ENCODE results near the gene C16orf96.
"Not testable (repeated sequence)": the region's sequence is repeated elsewhere in the genome, so short reads cannot be mapped to it uniquely, and the experiment has no call there.

The C16orf96 gene

DNA sequence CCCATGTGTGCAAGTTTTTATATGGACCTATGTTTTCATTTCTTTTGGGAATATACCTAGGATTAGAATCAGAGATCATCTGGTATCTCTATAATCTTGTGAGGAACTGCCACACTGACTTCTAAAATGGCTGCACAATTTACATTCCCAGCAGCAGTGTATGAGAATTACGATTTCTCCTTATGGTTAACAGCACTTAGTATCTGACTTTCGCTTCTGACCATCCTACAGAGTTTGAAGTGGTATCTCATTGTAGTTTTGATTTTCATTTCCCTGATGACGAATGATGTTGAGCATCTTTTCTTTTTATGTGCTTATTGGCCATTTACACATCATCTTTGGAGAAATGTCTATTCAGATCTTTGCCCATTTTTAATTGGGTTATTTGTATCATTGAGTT lies 10.0 kb downstream of the C16orf96 start:
- no peak for DNase-seq

DNA sequence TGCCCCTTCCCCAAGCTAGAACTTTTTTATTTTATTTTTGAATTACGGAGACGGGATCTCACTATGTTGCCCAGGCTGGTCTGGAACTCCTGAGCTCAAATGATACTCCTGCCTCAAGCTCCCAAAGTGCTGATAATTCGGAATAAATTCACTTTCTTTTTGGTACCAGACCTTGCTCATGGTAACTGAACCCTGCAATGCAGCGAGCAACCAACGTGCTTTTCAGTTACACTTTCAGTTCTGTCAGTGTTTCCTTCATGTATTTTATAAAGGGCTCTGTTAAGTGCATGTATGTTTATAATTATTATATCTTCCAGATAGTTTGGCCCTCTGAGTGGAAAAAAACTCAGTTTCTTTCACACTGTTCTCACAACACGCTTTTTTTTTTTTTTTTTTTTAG lies 13.9 kb downstream of the C16orf96 start:
- no peak for DNase-seq

DNA sequence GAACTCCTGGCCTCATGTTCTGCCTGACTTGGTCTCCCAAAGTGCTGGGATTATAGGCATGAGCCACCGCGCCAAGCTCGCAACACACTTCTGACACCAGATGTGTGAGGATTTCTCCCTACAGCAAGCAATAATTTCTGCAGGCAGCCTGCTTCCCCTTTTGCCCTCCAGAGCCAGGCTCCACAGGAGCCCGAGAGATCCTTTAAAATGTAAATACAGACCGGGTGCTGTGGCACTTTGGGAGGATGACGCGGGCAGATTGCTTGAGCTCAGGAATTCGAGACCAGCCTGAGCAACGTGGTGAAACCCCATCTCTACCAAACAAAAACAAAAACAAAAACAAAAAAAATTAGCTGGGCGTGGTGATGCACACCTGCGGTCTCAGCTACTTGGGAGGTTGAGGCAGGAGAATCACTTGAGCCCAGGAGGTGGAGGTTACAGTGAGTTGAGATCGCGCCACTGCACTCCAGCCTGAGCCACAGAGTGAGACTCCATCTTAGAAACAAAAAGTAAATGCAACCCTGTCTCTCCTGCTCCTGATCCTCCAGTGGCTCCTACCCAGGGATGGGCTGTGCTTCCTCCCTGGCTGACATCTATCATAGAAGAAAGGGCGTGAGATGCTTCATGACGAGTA lies 14.7 kb downstream of the C16orf96 start:
- no peak for DNase-seq

DNA sequence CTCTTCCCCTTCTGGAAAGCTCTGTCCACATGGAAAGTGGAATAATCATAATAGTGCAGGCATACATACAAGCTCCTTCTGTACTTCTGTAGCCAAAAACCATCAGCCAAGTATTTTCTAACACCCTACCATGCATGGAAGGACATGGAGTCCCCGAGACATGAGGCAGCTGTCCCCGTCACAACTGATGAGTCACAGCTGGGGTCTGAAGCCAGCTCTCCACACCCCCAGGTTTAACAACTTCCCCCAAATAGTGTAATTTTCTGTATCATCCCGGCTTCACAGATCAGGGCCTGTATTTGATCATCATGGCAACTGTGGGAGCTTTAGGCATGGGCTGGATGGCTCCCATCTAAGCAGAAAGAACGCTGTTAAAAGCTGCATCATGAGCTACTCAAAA lies 16.6 kb downstream of the C16orf96 start:
- DNase-seq = no peak

DNA sequence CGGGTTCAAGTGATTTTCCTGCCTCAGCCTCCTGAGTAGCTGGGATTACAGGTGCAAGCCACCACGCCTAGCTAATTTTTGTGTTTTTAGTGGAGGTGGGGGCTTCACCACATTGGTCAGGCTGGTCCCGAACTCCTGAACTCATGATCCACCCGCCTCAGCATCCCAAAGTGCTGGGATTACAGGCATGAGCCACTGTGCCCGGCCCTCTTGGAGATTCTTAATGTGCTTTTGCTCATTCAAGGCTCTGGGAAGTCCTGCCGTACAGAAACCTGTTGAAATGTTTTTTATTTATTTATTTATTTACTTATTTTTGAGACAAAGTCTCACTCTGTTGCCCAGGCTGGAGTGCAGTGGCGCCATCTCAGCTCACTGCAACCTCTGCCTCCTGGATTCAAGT lies 17.8 kb downstream of the C16orf96 start:
- DNase-seq = not testable (repeated sequence)

DNA sequence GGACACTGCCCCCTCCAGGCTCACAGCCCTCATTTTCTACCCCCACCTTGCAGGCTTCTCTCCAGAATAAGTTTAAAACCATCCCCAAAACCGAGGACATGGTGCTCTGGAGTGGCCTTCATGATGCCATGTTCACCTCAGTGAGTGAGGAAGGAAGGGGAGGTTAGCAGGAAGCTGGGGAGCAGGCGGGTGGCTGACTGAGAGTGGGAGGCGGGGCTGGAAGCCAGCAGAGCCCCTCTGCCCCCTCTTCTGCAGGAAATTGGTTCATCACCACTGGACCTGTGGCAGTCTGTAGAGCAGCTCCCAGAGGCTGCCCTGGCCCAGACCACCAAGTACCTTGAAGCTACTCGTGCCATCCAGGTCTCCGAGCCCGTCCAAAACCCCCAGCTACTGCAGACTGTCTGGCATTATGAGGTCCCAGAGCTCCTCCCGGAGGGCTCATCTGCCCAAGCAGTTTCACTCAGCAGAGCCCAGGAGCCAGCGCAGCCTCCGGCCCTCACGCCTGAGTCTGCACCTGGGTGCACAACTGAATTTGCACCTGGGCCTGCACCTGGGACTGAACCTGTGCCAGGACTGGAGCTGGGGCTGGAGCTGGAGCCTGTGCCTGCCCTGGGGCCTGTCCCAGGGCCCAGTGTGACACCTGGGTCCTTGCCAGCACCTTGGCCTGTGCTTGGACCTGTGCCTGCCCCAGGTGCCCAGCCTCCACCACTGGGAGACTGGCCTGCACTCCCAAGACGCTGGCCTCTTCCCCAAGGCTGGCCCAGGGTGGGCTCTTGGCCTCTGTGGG lies 19.0 kb downstream of the C16orf96 start:
- no peak for DNase-seq

DNA sequence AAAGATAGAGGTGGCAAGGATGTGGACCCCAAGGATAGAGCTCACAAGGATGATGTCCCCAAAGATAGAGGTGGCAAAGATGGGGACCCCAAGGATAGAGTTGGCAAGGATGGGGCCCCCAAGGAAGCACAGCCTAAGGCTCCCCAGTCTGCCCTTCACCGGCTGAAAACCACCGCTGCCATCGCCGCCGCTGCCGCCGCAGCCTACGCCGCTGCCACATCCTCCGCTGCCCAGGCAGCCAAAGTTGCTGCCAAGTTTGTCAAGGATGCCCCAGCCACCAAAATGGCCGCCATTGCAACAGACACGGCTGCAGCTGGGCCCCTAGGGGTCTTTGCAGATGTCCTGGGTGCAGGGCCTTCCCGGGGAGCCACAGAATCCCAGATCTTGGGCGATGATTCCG lies 19.9 kb downstream of the C16orf96 start:
- DNase-seq = no peak

DNA sequence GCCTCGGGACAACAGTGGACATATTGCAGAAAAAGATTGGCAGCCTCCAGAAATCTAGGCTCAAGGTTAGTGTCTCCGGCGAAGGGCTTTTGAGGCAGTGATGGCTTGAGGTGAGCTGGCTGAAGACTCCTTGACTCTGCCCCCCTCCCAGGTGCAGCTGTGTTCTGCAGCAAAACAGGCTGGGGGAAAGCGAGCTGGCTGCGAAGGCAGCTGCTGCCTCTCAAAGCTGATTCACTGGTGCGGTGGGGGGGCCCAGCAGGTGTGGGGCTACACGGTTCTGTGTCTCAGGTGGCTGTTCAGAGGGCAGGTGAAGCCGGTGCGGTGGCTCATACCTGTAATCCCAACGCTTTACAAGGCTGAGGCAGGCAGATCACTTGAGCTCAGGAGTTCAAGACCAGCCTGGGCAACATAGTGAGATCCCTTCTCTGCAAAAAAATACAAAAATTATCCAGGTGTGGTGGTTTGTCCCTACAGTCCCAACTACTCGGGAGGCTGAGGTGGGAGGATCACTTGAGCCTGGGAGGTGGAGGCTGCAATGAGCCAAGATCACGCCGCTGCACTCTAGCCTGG lies 22.9 kb downstream of the C16orf96 start:
- DNase-seq = no peak

DNA sequence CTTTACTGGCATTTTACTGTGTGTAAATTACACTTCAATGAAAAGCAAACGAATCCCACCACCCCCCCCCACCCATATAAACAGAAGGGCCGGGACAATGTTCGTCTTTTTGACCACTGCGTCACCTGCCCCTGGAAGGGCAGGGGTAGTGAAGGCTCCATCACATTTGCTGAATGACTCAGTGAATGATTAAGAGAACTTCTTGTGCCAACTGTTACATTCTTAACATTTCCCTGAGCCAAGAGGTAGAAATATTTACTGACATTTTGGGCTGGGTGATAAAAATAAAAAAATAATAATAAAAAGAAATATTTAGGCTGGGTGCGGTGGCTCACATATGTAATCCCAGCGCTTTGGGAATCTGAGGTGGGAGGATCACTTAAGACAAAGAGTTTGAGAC lies 24.1 kb downstream of the C16orf96 start:
- DNase-seq = no peak

DNA sequence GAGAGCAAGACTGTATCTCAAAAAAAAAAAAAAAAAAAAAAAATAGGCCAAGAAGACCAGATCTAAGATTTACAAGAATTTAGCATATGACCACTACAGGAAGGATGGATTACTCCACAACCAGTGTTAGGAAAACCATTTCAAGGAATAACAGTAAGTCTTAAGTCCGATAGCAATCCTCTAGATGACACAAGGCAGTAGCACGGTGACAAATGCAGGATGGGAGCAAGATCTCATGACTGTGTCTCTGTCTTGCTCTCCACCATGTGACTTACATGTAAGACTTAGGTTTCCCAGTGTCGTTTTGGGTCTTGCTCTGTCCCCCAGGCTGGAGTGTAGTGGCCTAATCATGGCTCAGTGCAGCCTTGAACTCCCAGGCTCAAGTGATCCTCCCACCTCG lies 27.8 kb downstream of the C16orf96 start:
- no peak for DNase-seq

DNA sequence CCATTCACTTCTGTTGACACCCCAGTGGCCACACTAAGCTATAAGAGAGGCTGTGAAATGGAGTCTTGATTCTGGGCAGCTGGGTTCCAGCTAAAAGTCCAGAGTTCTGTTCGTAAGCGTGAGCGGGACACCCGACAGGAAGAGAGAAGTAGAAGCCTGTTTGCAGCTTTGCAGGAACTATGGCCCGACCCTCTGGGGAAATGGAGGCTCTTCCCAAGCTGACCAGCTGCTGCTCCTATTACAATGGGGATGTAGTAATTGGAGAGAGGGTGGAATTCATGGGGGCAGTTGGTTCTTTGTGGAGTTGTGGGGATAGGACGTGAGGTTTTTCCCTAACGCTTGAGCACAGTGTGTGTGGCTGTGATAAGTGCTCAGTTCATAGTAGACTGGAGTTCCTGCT lies 30.2 kb downstream of the C16orf96 start:
- no peak for DNase-seq

DNA sequence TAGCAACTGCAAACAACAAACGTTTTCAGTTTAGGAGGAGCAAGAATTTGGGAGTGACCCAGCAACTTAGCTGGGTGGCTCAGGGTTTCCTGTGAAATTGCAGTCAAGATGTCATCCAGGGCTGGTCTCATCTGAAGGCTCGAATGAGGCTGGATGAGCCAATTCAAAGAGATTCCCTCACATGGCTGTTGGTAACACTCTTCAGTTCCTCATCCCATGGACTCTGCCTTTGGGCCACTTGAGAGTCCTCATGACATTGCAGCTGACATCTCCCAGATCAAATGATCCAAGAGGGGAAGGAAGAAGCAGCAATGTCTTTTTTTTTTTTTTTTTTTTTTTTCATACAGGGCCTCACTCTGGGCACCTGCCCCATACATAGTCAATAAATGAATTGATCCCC lies 32.2 kb downstream of the C16orf96 start:
- DNase-seq = no peak

DNA sequence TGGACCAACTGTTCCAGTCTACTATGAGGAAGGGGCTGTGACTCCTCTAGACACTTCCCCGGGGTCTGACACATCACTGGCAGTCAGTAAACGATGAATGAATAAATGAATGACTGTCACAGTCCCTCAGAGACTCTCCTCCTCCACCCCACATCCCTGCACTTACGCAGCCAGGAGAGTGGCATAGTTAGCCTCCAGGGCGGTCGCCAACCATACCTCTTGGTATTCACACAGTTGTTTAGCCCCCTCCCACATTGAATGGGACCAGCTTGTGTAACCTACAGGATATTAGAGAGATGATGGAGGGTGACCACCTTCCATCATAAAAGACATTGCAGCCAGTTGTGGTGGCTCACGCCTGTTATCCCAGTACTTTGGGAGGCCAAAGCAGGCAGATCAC lies 32.8 kb downstream of the C16orf96 start:
- DNase-seq = no peak

DNA sequence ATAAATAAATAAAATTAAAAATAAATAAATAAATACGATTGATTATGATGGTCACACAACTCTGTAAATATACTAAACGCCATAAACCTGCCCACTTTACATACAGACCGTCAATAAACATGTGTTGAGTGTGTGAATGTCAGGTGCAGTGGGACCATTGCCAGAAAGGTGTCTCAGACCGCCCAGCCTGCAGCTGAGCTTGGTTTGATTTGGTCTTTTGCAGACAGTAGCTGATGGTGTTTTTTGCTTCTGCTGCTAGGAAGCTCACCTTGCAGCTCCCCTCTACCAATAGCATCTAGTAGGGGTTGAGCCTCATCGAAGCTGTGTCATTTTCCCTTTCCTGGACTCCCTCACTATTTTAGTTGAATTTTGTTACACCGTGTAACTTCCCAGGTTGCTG lies 35.1 kb downstream of the C16orf96 start:
- no peak for DNase-seq

DNA sequence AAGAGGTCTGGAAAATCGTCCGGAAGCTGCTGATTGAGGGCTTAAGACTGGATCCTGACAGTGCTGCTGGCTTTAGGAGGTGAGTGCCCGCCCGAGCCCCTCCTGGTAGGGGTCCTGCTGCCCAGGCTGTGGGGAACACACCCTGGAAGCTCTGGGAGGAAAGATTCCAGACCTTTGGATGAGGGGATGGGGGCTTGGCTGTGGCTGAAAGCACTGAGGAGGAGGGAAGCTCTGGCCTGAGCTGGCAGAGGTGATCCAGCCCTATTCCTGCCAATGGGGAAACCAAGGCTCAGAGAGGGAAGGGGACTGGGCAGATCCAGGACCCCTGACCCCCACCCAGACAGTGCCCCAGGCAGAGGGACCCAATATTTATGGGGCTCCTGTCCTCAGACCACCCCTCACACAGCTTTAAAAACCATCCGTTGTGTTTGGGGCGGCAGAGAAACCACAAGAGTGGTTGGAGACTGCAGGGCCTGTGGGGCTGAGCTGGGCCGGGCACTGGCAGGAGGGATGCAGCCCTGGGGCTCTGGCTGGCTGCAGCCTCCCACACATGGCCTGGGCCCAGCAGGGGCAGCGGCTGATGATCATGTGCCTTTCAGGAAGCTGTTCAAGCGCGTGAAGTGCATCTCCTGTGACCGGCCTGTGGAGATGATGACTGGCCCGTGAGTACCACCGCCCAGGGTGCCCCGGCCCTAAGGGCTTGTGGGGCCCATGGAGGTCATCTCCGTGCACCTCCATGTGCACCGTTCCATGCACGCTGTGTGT lies 35.7 kb downstream of the C16orf96 start:
- no peak for DNase-seq

DNA sequence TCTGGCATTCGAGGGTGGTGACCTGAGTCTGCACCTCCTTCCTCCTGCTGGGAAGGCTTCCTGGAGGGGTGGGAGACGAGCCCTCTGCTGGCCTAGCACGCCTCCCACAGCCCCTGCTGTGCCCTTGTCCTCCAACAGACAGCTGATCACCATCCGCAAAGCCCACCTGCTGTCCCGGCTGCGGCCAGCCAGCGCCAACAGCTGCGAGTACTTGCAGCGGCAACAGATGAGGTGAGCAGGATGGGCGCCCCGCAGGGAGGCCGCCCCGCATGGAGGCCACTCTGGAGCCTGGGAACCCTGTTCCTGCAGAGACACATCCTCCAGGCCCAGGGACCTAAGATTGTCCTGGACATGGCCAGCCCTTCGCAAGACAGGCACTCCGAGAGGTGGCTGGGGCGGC lies 36.9 kb downstream of the C16orf96 start:
- DNase-seq = no peak

DNA sequence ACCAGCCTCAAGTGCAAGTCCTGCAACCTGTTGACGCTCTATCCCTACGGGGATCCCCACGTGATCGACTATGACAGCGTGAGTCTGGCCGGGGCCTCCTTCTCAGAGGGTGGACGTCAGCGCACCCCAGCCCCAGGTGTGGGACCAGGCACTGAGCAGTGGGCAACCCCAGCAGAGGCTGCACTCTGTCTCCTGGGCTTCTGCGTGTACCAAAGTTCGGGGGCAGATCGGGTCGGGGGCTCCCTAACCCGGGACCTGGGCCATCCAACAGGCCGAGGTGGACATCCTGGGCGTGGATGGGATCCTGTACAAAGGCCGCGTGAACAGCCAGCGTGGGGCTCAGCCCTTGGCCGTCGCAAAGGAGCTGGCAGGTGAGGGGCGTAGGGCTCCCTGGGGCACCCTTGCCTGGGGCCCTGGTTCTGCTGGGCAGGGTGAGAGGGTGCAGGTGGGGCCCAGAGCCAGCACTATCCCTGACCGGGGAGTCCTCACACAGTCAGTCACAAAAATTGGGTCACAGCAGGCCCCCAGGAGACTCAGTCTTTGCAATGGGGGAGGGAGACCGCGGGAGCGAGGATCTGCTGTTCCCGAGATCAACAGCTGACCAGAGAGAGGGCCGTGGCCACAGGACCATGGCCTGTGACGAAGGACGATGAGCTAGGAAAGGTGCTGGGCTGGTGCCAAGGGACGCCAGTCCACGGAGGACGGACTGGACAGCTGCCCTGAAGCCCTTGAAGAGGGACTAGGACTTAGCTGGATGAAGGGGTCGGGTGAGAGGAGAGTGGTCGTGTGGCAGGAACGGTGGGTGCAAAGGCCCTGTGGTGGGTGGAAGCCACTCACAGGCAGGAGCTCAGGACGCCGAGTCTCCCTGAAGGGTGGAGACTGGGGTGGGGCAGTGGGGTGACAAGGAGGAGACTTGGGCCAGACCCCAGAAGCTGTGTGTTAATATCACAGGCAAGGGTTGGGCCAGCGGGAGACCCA lies 38.6 kb downstream of the C16orf96 start:
- no peak for DNase-seq

DNA sequence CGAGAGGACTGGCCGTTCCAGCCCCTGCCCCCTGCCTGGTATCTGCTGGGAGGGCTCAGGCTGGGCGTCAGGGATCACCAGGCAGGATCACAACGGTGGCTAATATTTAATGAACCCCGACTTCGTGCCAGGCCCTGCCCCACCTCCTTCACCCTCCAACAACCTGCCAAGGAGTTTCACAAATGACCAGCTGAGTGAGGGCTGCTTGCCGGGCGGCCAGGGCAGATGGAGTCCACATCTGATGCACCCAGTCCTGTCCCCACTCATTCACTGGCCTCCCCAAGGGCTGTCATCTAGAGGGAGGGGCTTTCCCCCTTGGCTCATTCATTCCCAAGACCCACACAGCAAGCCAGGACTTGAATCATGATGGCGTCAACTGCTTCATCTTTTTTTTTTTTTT lies 41.0 kb downstream of the C16orf96 start:
- DNase-seq = no peak

DNA sequence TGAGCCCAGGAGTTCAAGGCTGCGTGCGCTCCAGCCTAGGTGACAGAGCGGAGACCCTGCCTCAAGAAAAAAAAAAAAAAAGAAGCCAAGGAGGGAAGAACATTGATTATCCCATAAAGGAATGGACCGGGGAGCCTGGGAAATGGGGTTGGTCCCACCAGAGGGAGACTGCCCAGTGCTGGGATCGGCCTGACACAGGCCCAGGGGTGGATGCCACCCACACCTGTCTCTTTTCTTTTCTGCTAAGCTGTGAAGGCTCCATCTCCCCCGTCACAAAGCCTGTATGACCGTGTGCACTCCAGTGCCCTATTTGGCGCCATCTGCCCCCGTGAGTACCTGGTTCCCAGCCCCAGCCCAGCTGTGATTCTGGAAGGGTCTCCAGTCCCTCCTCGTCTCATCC lies 42.9 kb downstream of the C16orf96 start:
- no peak for DNase-seq

DNA sequence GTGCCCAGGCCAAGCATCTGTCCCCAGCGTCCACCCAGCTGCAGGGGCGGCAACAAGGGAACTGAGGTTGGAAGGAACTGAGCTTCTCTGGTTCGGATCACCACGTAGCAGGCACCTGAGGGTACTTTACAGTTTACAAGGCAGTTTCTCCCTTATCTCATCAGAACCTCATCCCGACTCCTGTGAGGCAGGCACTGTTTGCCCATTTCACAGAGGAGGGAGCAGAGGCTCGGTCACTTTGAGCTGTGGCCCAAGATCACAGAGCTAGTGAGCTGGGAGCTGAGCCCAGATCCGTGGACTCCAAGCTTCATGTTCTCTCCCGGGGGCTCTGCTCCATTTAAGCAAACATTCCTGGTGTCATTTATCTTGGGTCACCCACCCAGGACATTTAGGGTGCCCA lies 43.4 kb downstream of the C16orf96 start:
- DNase-seq = no peak

DNA sequence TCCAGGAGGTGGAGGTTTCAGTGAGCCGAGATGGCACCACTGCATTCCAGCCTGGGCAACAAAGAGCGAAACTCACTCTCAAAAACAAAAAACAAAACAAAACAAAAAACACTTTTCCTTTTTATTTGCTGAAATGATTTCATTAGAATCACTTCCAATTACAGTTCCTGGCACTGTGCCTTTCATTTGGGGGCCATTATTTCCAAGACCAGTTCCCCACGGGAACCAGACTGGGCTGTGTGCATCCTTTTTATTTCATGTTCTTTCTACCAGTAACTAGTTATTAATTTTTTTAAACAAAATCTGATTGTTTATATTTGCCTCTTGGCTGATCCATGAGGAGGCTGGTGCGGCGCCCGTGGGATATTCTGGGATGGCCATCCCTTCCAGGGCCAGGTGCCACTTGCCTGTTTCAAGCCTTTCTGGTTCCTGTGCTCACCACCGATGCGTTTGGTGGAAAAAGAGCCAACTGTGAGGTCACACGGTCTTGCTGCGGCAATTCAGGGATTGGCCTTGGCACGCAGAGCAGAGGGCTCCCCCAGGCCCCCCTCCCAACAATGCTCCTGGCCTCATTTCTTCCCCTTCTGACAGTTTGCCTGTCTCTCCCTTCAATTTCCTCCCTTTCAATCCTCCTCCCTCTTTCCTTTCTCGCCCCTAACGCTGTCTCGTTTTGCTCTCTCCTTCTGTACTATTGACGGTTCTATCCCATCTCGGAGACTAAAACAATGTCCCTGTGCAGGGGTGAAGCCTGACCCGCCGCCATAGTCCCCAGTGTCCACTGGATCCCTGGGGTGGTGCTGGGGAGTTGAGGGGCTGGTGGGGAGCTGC lies 45.1 kb downstream of the C16orf96 start:
- DNase-seq = no peak

DNA sequence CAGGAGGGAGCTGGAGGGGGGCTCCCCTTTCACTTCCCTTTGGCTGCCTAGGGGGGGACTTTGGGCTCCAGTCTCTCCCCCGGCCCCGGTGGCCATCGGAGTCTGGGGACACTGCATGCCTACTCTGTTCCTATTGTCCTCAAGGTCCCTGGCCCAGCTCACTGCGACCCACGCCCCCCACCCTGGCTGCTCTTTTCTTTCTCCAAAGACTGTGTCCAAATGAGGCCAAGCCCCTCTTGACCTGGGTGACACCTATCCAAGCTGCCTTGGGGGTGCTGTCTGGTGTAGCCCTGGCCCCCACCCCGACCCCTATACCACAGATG lies 45.7 kb downstream of the C16orf96 start:
- DNase-seq = no peak

All from CD4-positive, alpha-beta T cell treated with Interferon alpha-2 for 1 hour (primary cell).